ENCODE data around the gene DYSF.
A peak's percentile ranks its signal among the peaks of the same experiment; 100 is the strongest.
"Not testable (repeated sequence)": the region's sequence is repeated elsewhere in the genome, so short reads cannot be mapped to it uniquely, and the experiment has no call there.

DYSF gene

DNA sequence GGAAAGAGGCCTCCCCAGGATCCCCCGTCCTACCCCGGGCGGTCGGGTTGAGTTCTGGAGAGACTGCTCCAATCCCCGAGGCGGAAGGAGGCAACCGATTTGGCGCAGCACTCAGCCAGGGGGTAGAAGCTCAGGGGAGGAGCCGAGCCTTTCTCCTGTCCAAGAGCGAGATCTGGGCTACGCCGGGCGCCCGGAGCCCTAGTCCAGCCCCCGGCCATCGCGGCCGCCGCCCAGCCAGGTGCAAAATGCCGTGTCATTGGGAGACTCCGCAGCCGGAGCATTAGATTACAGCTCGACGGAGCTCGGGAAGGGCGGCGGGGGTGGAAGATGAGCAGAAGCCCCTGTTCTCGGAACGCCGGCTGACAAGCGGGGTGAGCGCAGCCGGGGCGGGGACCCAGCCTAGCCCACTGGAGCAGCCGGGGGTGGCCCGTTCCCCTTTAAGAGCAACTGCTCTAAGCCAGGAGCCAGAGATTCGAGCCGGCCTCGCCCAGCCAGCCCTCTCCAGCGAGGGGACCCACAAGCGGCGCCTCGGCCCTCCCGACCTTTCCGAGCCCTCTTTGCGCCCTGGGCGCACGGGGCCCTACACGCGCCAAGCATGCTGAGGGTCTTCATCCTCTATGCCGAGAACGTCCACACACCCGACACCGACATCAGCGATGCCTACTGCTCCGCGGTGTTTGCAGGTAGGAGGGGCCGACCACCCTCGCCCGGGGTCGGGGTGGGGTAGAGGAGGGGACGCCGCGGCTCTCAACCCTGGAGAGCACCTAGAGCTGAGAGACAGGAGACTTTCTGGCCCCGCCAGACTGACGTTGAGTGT is at the start of gene DYSF:
Gene DYSF (plus strand): TSS at position 158 of the 817 bp plus-strand sequence.
- DNase-seq, result no peak

DNA sequence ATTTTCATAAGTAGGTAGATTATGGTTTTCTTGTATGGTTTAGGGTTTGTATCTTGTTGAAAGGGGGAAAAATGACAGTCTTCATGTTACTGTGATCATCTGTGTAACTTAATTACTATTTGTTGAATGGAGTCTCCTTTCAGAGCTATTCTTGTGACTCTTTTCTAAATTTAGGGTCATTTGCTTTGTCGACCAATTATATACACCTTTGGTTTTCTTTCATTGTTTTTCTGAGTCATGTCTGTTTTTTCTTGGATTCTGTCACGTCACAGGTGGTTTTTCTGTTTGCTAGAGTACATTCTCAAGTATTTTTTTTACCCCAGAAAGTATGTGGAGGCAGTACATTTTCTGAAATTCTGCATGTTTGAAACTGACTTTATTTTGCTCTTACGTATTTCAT is 43.8 kb upstream of the DYSF start:
- DNase-seq, result no peak

DNA sequence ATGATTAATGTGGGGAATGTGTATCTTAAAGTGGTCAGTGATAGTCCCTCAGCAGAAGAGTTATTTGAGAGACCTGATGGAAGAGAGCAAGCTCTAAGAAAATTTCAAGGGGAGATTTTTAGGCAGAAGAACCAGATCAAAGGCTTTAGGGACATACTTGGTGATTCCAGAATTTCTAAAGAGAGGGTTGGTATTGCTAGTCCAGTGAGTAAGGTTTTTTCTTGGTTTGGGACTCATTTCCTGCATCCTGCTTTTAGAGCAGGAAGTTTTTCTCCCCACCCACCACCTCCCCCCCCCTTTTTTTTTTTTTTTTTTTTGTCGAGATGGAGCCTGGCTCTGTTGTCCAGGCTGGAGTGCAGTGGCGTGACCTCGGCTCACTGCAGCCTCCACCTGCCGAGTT is 42.7 kb upstream of the DYSF start:
- no peak for DNase-seq

DNA sequence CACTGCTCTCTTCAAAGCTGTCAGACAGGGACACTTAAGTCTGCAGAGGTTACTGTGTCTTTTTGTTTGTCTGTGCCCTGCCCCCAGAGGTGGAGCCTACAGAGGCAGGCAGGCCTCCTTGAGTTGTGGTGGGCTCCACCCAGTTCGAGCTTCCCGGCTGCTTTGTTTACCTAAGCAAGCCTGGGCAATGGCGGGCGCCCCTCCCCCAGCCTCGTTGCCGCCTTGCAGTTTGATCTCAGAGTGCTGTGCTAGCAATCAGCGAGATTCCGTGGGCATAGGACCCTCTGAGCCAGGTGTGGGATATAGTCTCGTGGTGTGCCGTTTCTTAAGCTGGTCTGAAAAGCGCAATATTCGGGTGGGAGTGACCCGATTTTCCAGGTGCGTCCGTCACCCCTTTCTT is 36.5 kb upstream of the DYSF start:
- not testable (repeated sequence) for DNase-seq

GRCh38 chr2:71417300-71418202 is 35.8 kb upstream of the DYSF start:
- no peak for DNase-seq

DNA sequence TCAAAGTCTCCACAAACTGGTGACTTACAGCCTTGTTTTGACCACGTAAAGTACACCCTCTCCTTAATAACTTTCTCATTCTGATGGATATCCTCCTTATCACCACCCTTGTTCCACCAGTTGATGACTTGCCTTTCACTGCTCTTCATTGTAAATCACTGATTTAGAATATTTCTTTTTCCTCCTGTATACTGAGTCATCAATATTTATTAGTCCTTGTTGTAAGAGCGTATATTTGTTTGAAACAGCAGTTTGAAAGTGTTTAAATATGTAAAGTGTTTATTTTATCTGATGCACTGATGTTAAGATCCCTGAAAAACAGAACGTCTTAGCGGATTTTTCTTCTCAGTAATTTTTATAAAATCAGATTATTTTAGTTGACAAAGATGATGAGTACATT is 34.2 kb upstream of the DYSF start:
- DNase-seq, result no peak

- no peak for DNase-seq
These were observed 33.4 kb upstream of the DYSF start for GRCh38 chr2:71419976-71420375.

DNA sequence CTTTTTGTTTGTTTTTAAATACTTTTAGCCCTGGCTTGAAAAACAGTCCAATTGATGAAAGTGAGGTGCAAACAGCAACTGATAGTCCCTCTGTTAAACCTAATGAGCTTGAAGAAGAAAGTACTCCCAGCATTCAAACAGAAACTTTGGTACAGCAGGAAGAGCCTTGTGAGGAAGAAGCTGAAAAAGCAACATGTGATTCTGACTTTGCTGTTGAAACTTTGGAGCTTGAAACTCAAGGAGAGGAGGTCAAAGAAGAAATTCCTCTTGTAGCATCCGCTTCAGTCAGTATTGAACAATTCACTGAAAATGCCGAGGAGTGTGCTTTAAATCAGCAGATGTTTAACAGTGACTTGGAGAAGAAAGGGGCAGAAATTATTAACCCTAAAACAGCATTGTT is 30.6 kb upstream of the DYSF start:
- no peak for DNase-seq

- no peak for DNase-seq
These were observed 29.4 kb upstream of the DYSF start for GRCh38 chr2:71423817-71424420.

DNA sequence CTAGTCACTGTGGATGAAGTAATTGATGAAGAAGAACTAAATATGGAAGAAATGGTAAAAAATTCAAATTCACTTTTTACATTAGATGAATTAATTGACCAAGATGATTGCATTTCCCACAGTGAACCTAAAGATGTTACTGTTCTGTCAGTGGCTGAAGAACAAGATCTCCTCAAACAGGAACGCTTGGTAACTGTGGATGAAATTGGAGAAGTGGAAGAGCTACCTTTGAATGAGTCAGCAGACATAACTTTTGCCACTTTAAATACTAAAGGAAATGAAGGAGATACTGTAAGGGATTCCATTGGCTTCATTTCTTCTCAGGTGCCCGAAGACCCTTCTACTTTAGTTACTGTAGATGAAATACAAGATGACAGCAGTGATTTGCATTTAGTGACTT is 26.6 kb upstream of the DYSF start:
- DNase-seq, result no peak

DNA sequence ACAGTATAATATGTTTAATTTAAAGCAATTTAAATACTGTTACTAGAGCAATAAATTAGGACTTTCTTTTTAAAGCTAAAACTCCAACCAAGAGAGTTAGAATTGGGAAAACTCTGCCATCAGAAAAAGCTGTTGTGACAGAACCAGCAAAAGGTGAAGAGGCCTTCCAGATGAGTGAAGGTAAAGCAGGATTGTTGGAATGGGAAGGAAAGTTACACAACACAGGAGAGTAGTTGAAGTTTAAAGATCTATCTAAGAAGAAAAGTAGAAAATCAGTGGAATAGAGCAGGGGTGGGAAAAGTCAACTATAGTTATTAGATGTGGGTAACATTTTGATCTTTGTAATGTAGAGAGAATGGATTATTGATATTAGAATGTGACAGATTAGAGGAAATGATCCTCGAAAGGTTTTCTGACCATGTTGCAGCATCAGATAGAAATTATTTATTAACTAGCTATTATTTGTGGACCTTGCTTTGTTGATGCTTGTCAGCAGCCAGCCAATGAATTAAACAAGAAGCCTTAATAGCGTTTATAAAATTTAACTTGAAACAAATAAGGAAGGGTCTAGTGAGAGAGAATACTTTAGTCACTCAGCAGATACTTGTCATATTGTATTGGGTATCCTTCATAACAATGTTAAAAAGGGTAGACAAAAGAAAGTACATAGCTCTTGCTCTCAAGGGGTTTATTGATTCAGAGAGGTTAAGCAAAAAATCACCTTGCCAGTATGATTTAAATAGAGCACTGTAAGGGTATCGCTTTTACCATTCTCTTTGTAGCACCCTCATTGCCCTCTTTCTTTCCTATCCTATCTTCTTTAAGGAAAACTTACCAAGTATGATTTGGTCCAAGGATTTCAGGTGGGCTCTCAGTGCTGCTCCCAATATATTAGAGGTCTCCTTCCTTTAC is 24.6 kb upstream of the DYSF start:
- no peak for DNase-seq

DNA sequence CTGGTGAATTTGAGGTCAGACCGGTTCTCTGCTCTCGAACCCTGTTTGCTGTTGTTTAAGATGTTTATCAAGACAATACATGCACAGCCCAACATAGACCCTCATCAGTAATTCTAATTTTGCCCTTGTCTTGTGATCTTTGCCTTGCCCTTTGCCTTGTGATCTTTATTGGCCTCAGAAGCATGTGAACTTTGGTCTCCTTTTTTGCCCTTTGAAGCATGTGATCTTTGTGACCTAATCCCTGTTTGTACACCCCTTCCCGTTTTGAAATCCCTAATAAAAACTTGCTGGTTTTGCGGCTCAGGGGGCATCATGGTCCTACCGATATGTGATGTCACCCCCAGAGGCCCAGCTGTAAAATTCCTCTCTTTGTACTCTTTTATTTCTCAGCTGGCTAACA is 8.2 kb upstream of the DYSF start:
- not testable (repeated sequence) for DNase-seq

DNA sequence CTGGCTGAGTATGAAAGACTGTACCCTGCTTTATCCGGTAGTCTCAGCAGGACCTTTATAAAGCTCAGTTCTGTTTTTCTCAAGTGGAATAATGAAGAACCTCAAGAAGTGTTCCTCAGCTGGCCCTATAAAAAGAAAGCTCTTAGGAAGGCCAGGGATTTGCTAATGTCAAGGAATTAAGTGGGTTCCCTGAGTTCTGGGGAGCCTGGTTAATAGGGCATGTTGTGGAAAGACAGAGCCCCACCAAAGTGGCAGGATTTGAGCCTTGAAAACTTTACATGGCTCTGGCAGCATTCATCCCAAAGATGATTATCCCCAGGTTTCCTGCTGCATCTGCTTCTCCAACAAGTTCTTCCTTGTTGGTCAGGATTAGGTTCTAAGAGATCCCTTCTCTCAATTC is 6.9 kb upstream of the DYSF start:
- DNase-seq, result no peak

DNA sequence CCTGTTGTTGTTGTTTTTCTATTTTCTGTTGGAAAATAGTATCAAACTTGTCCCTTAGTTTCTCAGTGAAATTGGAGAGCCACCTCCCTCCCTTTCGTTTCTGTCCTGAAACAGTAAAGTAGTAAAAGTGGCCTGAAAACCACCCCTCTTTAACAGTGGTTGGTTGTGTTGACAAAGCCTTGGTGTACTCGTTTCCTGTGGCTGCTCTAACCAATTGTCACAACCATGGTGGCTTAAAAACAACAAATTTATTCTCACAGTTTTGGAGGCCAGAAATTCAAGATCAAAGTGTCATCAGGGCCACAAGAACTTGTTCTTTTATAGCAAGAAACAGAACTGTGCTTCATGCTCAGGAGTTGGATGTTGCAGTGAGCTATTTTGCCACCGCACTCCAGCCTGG is 4.0 kb upstream of the DYSF start:
- DNase-seq, result no peak

- no peak for DNase-seq
These were observed 1.7 kb upstream of the DYSF start for GRCh38 chr2:71451705-71452104.

GRCh38 chr2:71452565-71452964 is 796 bp upstream of the DYSF start:
- peak; percentile 88 for DNase-seq

DNA sequence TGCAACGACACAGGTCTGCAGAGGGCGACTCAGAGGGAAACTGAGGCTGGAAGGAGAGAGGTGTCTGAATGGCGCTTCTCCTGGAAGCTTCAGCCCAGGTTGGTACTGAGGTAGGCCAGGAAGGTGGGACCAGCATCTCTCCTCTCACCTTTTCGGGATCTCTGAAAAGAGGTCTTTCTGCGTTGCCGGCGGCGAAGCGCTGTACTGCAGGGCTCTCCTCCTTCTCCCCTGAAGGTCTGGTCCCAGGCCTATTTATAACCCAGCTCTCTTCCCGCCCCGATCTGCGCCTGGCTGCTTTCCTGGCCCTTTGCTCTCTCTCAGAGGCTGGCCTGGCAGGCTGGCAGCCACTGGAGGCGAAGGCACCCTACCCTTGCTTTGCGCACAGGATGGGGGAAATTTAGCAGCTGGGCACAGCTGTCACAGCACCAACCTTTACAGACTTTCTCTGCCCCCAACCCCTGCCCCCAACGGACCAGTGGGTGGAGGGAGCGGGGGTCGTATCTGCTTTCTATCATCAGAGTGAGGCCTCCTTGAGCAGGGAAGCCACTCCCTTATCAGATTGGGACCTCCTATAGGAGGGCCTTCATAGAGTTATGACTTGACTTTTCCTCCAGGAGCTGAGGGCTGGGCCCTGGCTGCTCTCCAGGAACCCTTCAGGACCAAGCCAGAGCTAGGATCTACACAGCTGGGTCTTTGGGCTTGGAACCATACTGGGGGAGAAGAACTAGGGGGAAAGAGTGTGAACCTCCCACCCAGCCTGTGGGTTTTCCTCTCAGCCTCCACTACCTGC is 1.1 kb downstream of the DYSF start:
- no peak for DNase-seq

DNA sequence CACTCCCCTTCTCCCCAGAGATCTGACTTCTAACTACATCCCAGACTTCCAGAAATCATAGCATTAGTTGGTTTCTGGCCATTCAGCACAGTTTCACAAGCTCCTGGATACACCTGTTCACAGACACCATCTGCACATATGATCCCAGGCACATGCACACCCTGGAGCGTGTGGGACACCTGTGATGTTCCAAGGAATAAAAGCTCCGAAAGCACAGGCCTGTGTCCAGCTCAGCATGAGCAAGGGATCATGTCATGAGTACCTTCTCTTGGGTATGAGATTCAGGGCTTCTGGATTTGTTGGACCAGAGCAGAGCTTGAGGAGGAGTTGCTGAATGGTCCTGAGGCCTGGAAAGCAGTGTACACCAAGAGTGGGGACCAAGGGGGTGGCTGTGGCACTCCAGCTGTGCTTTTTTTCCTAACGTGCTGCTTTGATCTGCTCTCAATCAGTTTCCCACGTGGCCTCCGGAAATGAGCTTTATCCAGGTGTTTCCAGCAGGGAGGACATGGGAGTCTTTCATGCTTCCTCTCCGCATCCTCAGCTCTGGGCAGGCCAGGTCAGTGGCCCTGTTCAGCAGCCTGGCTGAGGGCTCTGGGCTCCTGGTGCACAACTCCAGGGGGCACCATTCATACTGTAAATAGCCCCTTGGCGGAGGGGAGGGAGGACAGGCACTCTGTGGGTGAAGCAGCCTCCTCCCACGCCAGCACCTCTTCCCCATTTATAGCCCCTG is 1.8 kb downstream of the DYSF start:
- no peak for DNase-seq

DNA sequence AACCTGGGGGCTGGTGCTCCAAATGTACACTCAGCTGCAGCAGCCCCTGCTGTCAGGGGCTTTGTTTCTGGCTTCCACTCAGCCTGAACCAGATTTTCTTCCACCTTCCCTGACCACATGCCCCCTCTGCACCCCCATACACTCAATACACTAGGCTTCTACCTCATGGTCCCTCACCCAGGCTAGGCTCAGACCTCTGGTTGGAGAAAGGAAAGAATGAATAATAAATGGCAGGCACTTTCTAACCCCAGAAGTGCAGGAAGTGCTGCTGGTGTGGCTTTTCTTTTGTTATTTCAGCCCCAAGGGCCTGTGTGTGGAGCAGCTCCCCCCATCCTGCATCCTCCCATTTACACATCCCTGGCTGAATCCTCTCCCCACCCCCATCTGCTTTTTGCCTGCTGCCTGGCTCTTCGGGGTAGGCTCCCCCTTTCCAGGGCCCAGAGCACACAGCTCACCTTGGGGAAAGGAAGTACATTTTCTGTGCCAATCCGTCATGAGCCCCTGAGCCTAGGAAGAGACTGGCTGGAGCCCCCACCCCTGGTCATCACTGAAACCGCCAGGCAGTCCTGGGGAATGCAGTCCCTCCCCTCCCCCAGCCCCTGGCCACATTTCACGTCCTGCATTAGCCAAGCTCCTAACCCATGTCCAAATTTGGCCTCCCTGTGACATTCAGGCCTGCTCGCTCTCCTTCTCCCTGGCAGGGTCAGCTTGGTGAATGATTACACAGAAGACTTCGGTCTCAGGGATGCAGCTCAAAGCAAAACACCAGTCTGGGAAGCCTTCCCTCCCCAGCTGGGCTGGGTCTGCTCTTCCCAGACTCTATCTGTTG is 2.6 kb downstream of the DYSF start:
- DNase-seq, result peak; percentile 52

- DNase-seq, result no peak
These were observed 3.3 kb downstream of the DYSF start for GRCh38 chr2:71456617-71457016.

All from NK-92 treated with Interleukin-12 subunit alpha and Interleukin-12 subunit beta, amount 100 ng/mL, for 24 hours (cell line).